HS-5 (cell line): ENCODE data around the gene NPC1L1.
A peak's percentile ranks its signal among the peaks of the same experiment; 100 is the strongest.

Experiments used
- DNase-seq: peaks from one replicate; pipeline ENCODE4 v3.0.0-alpha.2; 2012; ENCODE audit warnings: low read depth

NPC1L1 gene

GRCh38 chr7:44541028-44541869 is at the start of gene NPC1L1:
Gene NPC1L1, minus strand, starts transcription at chr7:44541330. Its CDS starts 71 bp downstream, at chr7:44541259.
- no peak for DNase-seq

DNA sequence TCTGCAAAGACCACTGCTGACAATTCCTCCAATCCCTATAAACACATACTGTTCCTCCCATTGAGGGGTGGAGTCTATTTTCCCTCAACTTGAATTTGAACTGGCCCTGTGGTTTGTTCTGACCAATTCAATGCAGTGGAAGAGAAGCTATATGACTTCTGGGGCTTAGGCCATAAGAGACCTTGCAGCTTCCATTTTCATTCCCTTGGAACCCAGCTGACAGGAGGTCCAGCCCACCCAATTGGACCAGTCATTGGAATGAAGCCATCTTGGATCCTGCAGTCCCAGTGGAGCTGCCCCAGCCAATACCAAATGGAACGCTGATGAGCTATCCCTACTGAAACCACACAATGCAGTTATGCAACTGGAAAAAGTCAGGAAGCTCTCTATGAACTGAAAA is 49.8 kb upstream of the NPC1L1 start:
- DNase-seq, result no peak

DNA sequence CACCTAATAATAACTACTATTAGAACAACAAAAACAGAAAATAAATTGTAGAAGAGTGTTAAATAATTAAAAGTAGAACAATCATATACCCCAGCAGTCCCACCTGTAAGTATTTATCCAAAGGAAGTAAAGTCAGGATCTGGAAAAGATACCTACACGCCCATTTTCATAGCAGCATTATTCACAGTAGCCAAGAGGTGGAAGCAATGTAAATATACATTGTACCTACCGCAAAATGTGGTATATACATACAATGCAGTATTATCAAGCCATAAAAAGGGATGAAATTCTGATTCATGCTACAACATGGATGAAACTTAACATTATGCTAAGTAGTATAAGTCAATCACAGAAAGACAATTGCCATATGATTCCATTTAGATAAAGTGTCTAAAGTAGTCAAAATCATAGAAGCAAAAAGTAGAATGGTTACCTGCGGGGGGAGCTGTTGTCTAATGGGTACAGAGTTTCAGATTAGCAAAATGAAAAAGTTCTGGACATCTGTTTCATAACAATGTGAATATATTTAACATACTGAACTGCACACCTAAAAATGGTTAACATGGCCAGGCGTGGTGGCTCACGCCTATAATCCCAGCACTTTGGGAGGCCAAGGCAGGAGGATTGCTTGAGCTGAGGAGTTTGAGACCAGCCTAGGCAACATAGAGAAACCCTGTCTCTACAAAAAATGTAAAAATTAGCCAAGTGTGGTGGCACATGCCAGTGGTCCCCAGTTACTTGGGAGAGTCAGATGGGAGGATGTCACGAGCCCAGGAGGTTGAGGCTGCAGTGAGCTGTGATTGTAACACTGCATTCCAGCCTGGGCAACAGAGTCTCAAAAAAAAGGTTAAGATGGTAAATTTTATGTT is 46.9 kb upstream of the NPC1L1 start:
- peak; percentile 65 for DNase-seq

GRCh38 chr7:44583146-44583865 is 42.2 kb upstream of the NPC1L1 start:
- no peak for DNase-seq

DNA sequence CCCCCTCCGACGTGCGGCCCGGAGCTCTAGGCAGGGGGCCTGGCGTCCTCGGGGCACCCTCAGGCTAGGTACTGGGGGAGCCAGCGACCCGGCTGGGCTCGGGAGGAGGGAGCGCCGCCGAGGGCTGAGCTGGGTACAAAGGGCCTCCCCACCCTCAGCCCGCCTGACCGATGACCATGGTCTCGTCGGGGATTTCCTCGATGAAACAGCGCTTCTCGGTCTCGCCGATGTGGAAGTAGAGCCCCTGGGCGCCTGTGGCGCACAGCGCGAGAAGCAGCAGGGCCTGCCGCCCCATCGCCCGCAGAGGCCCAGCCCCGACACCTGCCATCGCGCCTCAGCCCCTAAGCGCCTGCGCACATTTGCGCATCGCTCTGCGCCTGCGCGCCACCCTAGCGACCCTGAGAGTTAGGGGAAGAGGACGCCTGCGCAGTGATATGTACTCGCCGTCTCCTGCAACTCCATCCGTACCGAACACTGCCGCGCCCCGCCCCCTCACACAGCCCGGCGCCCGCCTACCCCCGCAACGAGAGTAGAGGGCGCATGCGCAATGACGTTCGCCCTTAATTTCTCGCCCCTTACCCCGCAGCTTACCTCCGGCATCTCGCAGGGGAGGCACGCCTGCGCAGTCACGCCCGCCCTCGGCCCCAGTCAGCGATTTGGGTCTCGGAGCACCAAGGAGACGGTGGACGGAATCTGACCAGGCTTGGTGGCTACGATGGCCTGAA is 40.9 kb upstream of the NPC1L1 start, which contains the start of gene TMED4:
Gene TMED4, minus strand, starts transcription at position 353 of the 725 bp plus-strand sequence. Its CDS starts 25 bp downstream, at position 328.
- DNase-seq, result peak; percentile 98

DNA sequence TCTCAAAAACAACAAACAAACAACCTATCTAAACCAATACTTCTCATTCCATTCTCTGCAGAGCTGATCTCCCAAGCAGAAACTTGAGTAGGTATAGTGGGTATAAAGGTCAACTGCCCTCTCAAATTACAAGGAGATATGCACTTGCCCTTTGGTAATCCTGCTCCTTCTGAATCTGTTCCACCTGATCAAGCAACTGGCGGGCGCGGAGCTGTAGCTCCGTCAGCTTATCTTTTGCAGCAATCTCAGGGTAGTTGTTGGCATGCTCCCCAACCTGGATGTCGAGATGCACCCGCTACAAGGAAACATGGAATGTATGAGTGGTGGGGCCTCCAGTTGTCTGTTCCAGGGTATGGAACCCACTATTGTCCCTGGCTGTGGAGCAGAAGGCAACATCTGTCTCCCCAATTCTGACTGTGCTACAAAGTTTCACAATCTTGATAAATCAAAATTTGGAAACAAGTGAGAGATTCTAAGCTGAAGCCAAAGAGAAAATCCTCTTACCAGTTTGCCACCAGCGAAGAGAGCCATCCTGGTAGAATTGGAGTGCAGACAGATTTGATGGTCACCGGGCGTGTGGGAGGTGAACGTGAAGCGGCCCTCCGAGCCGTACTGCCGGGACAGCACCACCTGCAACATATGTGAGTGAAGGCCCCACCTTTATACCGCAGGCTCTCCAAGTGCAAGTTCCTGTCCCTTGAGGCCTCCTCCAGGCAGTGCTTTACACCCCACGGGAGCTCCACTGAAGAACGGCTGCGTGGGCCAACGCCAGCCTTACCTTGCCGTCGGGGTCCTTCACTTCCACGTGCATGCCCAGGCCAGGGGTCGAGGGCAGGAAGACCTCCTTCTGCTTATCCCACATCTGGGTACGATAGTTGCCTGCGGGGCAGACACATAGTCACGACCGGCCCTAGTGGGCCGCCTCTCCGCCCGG is 40.1 kb upstream of the NPC1L1 start:
- DNase-seq, result no peak

DNA sequence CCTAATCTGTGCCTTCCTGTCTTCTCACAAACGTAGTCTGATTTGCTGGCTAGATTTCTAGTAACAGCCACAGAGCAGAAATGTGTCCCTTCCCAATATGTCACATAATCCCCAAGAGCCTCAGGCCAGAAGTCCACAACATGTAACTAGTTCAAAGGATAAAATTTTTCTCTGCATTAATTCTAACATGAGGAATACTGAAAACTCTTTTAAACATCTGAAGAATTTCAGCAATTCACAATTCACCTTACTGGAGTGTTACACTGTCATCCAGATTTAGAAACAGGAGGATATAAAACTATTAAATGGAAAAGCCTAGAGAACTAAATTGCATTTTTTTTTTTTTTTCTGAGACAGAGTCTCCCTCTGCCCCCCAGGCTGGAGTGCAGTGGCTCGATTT is 35.1 kb upstream of the NPC1L1 start:
- no peak for DNase-seq

DNA sequence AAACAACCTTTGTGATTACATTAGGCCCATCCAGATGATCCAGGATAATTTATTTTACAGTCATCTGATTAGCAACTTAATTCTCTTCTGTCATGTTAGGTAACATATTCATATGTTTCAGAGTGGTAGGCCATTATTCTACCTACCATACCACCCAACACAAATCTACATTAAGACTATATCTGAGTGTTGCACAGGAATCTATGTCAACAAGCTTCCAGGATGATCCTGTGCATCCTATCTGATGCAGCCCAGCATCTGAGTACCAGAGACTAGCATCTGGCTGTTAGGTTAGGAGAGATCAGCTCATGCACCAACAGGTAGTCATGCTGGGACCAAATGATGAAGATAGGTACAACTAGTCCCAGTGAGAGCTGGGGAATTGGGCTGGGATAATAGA is 33.9 kb upstream of the NPC1L1 start:
- no peak for DNase-seq

DNA sequence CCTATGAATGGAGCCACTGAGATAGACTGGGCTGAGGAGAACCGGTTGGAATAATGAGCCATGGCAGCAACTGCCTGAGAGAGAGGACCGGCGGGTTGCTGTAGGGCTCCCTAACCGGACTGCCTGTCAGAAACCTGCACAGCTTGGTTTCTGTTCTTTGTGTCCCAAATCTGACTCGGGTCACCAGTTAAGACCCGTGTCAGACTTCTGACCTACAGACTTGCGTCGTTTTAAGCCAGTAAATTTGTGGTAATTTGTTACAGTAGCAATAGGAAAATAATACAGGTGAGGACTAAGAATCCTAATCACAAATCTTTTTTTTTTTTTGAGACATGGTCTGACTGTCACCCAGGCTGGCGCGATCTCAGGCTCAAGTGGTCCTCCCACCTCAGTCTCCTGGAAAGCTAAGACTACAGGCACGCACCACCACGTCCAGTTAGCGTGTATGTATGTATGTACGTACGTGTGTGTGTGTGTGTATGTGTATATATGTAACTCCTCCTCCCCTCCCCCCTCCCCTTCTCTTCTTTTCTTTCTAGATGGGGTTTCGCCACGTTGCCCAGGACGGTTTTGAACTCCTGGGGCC is 33.2 kb upstream of the NPC1L1 start:
- no peak for DNase-seq

GRCh38 chr7:44573464-44574286 is 32.5 kb upstream of the NPC1L1 start, which contains the start of gene DDX56:
Gene DDX56, minus strand, starts transcription at chr7:44573908. Its CDS starts 13 bp downstream, at chr7:44573895.
- peak; percentile 91 for DNase-seq

DNA sequence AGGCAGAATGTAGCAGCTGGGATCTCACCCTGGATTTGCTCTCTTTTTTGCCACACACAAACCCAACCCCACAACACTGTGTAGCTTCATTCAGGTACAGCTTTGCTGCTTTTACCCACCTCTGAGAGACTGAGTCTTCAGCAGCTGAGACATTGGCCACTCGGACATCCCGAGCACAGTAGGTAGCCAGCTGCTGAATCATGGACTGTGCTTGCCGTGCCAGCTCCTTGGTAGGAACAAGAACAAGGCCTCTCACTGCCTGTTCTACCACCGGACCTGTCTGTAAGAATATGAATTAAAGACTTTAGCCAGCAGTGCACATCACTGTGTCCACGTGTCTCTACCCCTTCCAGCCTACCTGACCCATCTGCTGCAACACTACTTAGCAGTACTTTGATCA is 31.6 kb upstream of the NPC1L1 start:
- DNase-seq, result no peak

- DNase-seq, result no peak
Observed at GRCh38 chr7:44569959-44570358, 28.8 kb upstream of the NPC1L1 start.

DNA sequence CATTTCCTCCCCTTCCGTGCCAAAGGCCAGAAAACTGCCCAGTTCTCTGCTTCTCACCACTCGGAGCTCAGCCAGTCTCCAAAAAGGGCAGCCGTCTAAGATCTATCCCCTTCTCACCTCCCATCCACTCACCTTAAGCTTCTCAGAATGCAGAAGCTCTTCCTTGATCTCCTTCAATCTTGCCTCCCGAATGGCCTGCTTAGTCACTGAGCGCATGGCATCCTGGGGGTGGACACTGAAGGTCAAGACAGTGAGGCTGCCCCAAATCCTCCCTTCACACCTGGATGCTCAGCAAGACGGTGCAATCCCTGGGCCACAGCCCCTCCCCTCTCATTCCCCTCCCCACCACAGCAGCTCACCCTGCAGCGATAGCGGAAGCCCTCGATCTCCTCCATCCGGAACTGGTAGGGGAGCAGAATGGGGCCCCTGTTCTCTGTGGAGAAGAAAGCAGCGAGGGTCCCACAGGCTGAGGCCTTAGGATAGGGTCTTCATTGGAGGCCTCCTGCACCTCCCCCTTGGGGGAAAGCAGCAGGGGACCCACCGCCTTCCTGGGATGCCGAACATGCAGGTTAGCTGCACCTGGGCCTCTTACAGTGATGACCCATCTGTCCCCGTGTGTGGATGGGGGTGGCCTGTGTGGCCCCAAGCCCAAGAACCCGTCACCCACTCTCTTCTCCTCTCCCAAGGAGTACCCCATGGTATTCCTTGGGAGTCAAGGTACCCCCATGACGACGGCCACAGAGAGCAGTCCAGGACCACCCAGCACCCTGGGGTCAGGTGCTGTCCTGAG is 27.8 kb upstream of the NPC1L1 start:
- DNase-seq, result no peak

DNA sequence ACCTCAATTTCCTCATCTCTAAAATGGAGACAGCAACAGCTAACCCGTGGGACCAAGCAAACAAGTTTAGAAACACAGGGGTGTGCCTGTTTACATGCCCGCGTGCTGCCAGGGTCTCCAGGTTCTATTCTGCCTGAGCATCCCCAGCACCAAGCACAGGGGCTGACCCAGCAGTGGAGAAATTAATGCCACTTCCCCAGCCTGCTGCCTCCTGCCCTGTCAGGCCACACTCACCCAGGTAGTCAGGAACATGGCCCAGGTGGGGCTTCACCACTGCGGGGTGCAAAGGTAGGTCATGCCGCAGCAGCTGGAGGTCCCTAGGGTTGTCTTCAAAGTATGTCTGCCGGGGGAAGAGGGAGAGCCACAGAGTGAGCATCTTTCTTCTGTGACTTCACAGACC is 26.8 kb upstream of the NPC1L1 start:
- no peak for DNase-seq

- no peak for DNase-seq
Observed at GRCh38 chr7:44566680-44567079, 25.6 kb upstream of the NPC1L1 start.

DNA sequence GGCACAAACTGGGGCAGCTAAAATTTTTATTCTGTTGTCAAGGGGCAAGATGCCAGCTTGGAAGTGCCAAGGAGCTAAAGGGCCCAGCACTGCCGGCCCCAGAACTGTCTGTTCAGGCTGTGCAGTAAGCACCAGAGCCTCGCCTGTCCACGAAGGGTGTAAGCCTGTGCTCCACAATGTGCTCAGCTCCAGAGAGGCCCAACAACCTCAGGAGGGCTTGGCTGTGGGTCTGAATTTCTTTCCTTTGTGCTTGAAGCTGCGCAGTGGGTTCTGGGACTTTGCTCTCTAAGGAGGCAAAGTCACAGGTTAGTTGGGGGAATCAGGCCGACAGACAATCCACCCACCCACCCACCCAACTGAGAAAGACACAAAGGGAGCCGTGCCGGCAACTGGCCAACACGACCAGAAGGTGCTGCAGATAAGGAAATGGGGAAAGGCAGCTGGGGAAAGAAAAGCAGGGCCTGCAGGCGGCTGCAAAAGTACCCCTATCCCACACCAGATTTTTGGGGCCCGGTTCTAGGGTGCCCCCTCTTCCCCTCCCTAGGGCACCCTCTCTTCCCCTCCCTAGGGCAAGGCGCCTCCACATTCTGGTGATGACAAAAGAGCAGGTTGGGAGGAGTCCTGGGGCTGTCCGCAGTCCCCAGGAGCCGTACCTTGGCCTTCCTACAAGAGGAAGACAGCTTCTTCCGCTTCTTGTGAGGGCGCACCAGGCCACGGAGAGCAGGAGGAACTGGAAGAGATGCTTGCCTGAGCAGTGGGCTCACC is 24.8 kb upstream of the NPC1L1 start:
- DNase-seq, result no peak

GRCh38 chr7:44565097-44565794 is 24.1 kb upstream of the NPC1L1 start:
- peak; percentile 23 for DNase-seq
